Pulmonary artery endothelial cell (primary cell): ENCODE results near the gene CEP104. TPM values are rescaled to one million over a fixed set of nuclear protein-coding genes. Genes with fewer than 3 reads are reported as not detected.

Experiments
- DNase-seq: peaks from one replicate; pipeline ENCODE4 v3.0.0-alpha.2; 2011; ENCODE audit warnings: low read depth, low spot score
- total RNA-seq: library from RNA; depleted of rRNA; stranded (reverse); fragments of >200 nt; gene quantifications from 2 replicates; pipeline ENCODE4 v1.2.3, GENCODE V29; 2014

CEP104 gene
- total RNA-seq, 1 donor from 2014 or later: 16.5 TPM

DNA sequence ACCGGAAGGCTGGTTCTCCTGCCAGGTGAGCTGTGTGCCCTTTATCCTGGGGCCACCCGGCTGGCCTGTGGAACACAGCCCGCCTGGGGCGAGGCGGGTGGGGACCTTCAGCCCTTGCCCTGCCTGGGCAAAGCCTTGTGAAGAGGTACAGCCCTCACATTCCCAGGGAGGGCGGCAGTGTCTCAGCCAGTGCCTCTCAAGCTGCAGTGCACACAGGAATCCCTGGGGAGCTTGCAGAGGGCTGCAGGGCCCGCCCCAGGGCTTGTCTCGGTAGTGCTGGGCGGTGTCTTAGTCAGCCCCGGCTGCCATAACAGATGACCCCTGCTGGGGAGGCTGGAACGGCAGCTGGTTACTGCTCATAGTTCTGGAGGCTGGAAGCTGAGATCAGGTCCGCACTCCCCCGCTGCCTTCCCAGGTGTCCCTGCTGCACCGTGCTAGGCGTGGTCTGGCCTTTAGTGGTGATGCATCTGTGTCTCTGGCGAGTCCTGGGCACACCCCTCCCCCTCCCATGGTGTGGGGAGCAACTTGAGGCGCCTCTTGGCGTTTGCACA lies 12.8 kb upstream of the CEP104 start:
- no peak for DNase-seq

- DNase-seq: no peak
These were observed 11.5 kb upstream of the CEP104 start for GRCh38 chr1:3868464-3869006.

DNA sequence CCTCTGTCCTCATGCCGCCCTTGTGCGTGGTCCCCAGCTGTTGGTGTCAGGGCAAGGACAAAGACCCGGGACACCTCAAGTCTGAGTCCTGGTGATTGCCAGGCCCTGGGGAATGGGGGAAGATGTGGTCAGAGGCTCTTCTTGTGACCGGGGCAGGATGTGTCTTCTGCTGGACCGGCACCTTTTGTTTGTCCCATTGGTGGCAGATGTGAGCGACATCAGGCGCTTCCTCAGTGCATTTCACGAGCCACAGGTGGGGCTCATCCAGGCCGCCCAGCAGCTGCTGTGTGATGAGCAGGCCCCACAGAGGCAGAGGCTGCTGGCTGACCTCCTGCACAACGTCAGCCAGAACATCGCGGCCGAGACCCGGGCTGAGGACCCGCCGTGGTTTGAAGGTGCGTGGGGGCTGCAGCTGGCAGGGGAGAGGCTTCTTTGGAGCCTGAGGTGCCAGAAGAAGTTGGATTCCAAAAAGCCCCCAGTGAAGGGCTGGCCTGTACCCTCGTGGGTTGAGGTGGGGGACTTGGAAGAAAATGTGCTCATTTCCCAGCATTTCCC lies 8.7 kb upstream of the CEP104 start:
- DNase-seq: no peak

- DNase-seq: no peak
These were observed 7.9 kb upstream of the CEP104 start for GRCh38 chr1:3864884-3865283.

DNA sequence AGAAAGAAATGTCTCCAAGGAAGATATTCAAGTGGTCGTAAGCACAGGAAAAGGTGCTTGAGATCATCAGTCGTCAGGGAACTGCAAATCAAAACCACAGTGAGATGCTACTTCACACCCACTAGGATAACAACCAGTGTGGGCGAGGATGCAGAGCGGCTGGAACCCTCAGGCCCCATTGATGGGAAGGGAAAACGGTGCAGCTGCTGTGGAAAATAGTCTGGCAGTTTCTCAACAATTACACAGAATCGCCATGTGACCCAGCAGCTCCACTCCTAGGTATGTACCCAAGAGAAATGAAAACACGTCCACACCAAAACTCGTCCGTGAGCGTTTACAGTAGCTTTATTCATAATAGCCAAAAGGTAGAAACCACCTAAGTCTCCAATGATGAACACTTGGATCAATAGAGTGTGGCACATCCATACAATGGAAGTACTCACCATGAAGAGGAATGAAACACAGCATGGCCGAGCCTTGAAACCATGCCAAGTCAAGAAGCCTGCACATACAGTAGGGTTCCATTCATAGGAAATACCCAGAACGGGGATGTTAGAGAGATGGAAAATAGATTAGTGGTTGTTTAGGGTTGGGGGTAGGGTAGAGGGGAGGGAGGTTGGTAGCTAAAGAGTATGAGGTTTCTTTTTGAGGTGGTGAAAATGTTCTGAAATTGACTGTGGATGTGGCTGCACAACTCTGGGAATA lies 6.4 kb upstream of the CEP104 start:
- DNase-seq: no peak

- no peak for DNase-seq
These were observed 1.4 kb upstream of the CEP104 start for GRCh38 chr1:3858231-3858981.

DNA sequence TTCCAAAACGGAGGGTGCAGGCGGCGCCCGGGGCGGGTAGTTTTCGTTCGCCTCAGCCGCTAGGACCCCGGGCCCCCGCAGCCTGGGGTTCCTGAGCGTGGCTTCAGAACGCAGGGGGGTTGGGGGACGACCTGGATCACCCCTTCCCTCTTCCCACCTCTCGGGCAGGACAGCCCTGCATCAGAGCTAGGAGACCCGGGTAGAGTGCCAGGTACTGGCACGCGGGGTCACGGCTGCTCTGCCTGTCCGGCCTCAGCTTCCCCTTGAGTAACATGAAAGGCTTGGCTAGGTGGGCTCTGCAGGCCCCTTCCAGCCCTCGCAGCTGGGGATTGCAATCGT lies 749 bp upstream of the CEP104 start:
- DNase-seq: no peak

GRCh38 chr1:3852711-3853485 lies 4.1 kb downstream of the CEP104 start:
- no peak for DNase-seq

GRCh38 chr1:3852091-3852490 lies 4.9 kb downstream of the CEP104 start:
- no peak for DNase-seq

GRCh38 chr1:3851292-3851691 lies 5.7 kb downstream of the CEP104 start:
- DNase-seq: no peak

DNA sequence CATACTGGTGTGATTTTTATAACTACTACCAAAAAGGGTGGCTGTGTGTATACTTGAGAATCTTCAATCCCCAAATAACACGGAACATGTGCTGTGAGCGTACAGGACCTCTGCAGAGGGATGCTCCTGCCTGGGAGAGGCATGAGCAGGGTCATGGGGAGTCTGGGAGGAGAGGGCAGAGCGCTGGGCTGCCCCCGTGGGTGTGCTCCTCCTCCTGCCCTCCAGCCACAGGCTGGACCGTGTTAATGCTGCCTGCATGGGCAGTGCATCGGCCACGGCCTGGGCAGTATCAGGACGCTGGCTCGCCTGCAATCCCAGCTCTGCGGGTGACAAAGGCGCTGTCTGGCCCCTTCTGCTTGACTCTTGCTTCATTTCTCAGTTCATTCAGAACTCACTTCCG lies 6.2 kb downstream of the CEP104 start:
- DNase-seq: no peak

DNA sequence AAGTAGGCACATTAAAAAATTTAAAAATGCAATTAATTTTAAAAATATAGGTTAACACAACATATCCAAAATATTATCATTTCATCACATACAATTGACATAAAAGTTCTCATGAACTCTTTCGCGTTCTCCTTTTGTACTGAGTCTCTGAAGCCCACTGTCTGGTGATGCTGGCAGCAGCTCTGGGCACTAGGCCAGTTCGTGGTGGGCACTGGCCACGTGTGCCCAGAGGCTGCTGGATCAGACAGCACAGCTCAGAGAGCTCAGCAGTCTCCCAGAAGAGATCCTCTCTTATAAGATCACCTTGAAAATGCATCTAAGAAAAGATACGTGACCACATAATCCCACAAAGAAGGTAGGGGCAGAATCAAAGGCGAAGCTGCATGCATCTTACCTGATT lies 9.9 kb downstream of the CEP104 start:
- DNase-seq: no peak

DNA sequence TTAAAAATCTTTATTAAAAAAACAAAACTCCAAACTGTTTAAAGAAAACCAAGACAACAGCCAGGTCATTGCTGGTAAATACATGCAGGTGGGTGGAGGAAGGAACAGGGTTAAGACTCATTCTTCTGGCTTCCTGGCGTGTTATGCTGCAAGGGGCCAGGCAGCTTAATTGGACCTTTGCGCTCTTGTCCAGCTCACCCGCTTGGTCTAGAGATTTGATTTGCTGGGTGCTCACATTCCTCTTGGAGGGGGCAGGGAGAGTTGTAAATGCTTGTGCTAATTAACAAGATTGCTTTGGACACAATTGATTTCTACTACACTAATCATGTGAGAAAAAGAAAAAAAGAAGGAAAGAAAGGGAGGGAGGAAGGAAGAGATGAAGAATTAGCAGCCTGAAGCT lies 10.5 kb downstream of the CEP104 start:
- no peak for DNase-seq

GRCh38 chr1:3842912-3843311 lies 14.1 kb downstream of the CEP104 start:
- DNase-seq: no peak

DNA sequence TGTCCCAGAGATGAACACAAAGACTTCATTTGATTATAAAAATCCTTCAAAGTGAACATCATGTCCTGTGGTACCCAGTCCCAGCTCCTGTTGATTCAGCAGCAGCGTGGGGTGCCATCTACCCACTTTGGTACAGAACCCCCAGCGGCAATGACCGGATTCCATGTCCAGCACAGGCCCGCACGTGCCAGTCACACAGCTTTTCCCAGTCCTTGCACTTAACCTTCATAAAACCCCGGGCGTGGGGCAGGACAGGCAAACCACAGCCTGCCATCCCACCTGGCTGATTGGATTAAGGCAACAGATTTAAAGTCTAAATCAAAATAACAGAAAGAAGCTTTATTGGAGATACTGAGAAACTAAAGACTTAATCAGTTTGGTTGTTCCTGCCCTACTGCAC lies 15.5 kb downstream of the CEP104 start:
- DNase-seq: no peak

- no peak for DNase-seq
These were observed 18.2 kb downstream of the CEP104 start for GRCh38 chr1:3838788-3839187.

DNA sequence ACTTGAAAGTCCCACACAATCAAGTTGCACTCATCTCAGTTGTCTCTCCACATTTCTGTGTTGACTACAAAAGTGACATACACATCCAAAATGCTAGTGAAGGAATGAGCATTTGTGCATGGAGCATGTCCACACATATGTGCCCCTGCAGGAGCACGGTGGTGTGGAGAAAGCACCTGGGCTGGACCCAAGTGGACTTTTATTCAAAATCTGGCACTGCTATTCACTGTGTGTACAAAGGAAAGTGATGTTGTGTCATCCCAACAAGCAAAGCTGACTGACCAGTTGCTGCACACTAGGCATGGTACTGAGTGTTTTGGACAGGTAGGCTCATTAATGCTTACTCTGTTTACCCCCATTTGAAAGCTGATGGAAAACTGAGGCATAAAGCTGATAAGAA lies 19.3 kb downstream of the CEP104 start:
- no peak for DNase-seq

DNA sequence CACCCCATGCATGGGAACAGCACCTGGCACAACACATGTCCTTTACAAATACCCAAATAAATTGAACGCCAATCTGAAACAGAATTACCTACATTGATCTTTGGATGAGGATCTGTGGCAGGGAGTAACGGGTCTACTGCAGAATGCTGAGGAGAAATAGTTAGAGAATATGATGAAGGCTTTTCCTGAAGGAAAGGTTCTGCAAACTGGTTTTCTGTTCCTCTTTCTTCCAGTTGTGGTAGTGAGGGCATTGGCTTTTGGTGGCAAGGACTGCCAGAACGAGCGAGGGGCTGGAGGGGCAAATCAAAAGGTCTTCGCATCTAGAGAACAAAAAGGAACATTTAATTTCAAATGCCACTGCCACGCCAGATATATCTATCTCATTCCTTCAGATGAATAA lies 19.8 kb downstream of the CEP104 start:
- DNase-seq: no peak

DNA sequence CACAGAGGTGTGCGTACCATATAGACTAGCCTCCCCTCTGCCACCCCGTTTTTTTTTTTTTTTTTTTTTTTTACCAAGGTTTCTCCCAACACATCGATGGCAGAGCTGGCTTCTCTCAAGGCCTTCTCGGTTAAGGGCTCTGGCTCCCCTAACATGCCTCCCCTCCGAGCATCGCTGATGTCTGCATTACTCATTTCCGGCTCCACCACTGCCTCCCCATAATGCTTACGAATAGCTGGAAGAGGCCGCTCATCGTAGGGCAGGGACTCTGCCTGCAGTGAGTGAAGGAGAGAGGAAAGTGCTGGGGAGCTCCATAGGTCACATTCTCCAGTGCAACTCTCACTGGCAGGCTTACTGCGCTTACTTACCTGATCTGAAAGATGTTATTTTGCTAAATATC lies 20.6 kb downstream of the CEP104 start:
- peak; percentile 13 for DNase-seq

DNA sequence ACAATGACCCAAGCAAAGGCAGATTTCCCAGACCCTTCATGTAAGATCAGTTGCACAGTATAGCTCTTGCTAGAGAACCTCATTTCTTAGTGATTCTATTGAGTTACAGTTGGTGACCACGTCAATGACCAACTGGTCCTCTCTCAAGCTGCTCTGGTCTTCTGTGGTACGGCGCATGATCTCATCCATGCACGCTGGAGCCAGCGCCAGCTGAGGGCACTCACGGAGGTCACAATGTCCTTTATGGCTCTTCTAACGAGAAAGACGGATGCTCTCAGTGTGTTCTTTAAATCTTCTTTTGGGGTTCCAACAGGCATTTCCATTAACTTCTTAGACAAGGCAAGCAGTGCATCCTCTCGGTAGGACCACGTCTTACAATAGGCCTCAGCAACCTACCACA lies 22.3 kb downstream of the CEP104 start:
- no peak for DNase-seq

DNA sequence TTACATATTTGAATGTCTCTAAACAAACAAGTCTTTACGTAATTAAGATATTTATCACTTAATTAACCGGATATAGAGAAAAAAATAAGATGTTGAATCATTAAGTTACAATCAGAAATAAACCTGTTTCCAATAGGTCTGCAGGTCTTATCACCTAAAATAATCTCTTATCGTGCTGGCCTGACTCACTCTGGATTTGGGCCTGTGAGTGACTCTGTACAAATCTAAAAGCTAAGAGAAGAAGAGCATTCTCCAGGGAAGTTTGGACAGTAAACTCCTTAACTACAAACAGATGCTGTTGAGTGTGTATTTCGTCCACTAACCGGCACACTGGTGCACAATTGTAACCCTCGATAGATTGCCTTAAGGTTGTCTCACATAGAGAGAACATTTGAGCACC lies 25.3 kb downstream of the CEP104 start:
- DNase-seq: no peak

DNA sequence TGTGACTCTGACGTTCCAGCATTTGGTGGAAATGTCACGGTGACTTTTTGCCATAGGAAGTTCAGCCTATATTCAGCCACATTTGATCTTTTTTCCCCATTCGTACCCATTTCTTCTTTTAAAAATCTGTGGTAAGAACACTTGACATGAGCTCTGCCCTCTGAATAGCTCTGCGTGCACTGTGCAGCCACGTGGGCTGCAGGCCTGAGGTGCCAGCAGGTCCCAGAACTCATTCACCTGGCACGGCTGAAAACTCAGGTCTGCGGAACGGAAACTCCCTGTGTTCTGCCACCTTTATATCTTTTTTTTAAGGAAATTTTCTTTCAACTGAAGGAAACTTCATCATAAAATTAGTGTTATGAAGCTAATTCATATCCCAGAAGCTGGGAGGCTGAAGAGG lies 28.6 kb downstream of the CEP104 start:
- DNase-seq: no peak
